H1 (cell line): Measurements from ENCODE around the gene RNF187. TPM values are rescaled to one million over a fixed set of nuclear protein-coding genes. Genes with fewer than 3 reads are reported as not detected.

ENCODE experiments used
- CTCF ChIA-PET: fragments of 300-600 bp; sonication (Branson Sonifier 250); formaldehyde crosslinking; loops from one replicate; lab custom pipeline; 2021; ENCODE audit not compliant: partially characterized antibody; lab: Charles Lee
- POLR2A ChIA-PET: fragments of 300-600 bp; sonication (Branson Sonifier 250); formaldehyde crosslinking; loops from one replicate; lab custom pipeline; 2021; ENCODE audit warnings: inconsistent platforms; ENCODE audit not compliant: partially characterized antibody; lab: Charles Lee
- DNase-seq, 2 experiments: peaks; one replicate each; pipeline versions ENCODE4 v3.0.0 to v3.0.0-alpha.2; 2010 to 2022; ENCODE audit warnings: low spot score in 2 of 2, low read depth in 1 of 2, mixed read lengths in 1 of 2
- FAIRE-seq: peaks from 2 replicates; lab custom pipeline; 2011; peaks lifted over from hg19 to GRCh38; lab: Jason Lieb, UNC
- H2AFZ ChIP-seq: 2 replicates; pipeline ENCODE4 v1.8.1; 2012; ENCODE audit warnings: low read length, inconsistent platforms
- H2AK5ac ChIP-seq: 2 replicates; pipeline ENCODE4 v1.6.1; 2013; ENCODE audit warnings: low read depth, low read length
- H2BK120ac ChIP-seq: replicated peaks from 2 replicates; pipeline ENCODE3; 2013; ENCODE audit warnings: low read depth, low read length, inconsistent platforms
- H2BK12ac ChIP-seq: 2 replicates; pipeline ENCODE4 v1.6.1; 2013; ENCODE audit warnings: low read depth, low read length
- H2BK15ac ChIP-seq: 2 replicates; pipeline ENCODE4 v1.6.1; 2013; ENCODE audit warnings: low read length
- H2BK20ac ChIP-seq: 2 replicates; pipeline ENCODE4 v1.6.1; 2013; ENCODE audit warnings: low read length
- H2BK5ac ChIP-seq: 2 replicates; pipeline ENCODE4 v1.6.1; 2013; ENCODE audit warnings: low read depth, low read length
- H3K14ac ChIP-seq: 2 replicates; pipeline ENCODE4 v1.6.1; 2013; ENCODE audit warnings: inconsistent platforms; ENCODE audit not compliant: insufficient read length
- H3K18ac ChIP-seq: 2 replicates; pipeline ENCODE4 v1.6.1; 2013; ENCODE audit warnings: low read length; ENCODE audit errors: extremely low read depth
- H3K23ac ChIP-seq: 2 replicates; pipeline ENCODE4 v1.6.1; 2013; ENCODE audit warnings: inconsistent platforms; ENCODE audit not compliant: insufficient read length
- H3K23me2 ChIP-seq: 2 replicates; pipeline ENCODE4 v1.6.1; 2013; ENCODE audit warnings: low read depth, low read length
- H3K27ac ChIP-seq: 2 replicates; pipeline ENCODE4 v1.6.1; 2011; ENCODE audit warnings: low read depth, low read length, inconsistent platforms
- H3K27me3 ChIP-seq, 4 experiments: replicated peaks in 1 of 4; 1 replicate in 1 of 4; 2 replicates in 3 of 4; pipeline versions ENCODE4 v1.6.1 to v1.8.1; 2011 to 2013; ENCODE audit warnings: low read length in 3 of 4, mild to moderate bottlenecking in 3 of 4, inconsistent platforms in 2 of 4, mixed read lengths in 2 of 4, moderate library complexity in 1 of 4; ENCODE audit not compliant: control insufficient read depth in 3 of 4, insufficient read depth in 3 of 4; ENCODE audit errors: extremely low read depth in 1 of 4
- H3K36me3 ChIP-seq, 4 experiments: 2 replicates each; pipeline versions ENCODE4 v1.6.1 to v1.8.1; 2011 to 2013; ENCODE audit warnings: mild to moderate bottlenecking in 4 of 4, low read length in 3 of 4, moderate library complexity in 2 of 4, control low read depth in 1 of 4, inconsistent platforms in 1 of 4; ENCODE audit not compliant: insufficient read depth in 4 of 4, control insufficient read depth in 2 of 4
- H3K4ac ChIP-seq: replicated peaks from 2 replicates; pipeline ENCODE3; 2013; ENCODE audit warnings: low read length, low read depth, mixed read lengths, inconsistent platforms; ENCODE audit not compliant: insufficient read length
- H3K4me1 ChIP-seq, 4 experiments: replicated peaks in 1 of 4; 1 replicate in 1 of 4; 2 replicates in 3 of 4; pipeline versions ENCODE4 v1.6.1 to v1.8.1; 2011 to 2013; ENCODE audit warnings: low read length in 3 of 4, inconsistent platforms in 2 of 4, mixed read lengths in 1 of 4; ENCODE audit not compliant: insufficient read depth in 4 of 4, control insufficient read depth in 3 of 4
- H3K4me2 ChIP-seq, 2 experiments: 2 replicates each; pipeline versions ENCODE4 v1.6.1 to v1.8.1; 2011 to 2013; ENCODE audit warnings: low read depth in 2 of 2, low read length in 2 of 2, control low read depth in 1 of 2, inconsistent platforms in 1 of 2, mild to moderate bottlenecking in 1 of 2; ENCODE audit not compliant: insufficient read depth in 1 of 2
- H3K4me3 ChIP-seq, 4 experiments: fragments of 200-600, 300-600 bp in 1 of 4; sonication (generic), shearing (Covaris generic), sonication (Bioruptor Twin) in 1 of 4; 2 replicates each; pipeline versions ENCODE4 v1.5.1 to v1.8.1; 2011 to 2016; ENCODE audit warnings: low read length in 4 of 4, low read depth in 3 of 4, control low read depth in 2 of 4, inconsistent platforms in 2 of 4, mild to moderate bottlenecking in 2 of 4, mixed read lengths in 1 of 4, moderate library complexity in 1 of 4; ENCODE audit not compliant: insufficient read depth in 2 of 4; ENCODE audit errors: extremely low read depth in 1 of 4
- H3K56ac ChIP-seq: replicated peaks from 2 replicates; pipeline ENCODE3; 2013; ENCODE audit warnings: low read depth, mild to moderate bottlenecking, mixed read lengths, low read length, inconsistent platforms; ENCODE audit not compliant: insufficient read length
- H3K79me1 ChIP-seq: 2 replicates; pipeline ENCODE4 v1.6.1; 2013; ENCODE audit warnings: low read depth, low read length, control low read depth
- H3K79me2 ChIP-seq, 2 experiments: 2 replicates each; pipeline versions ENCODE4 v1.6.1 to v1.8.1; 2012 to 2013; ENCODE audit warnings: low read length in 2 of 2, mild to moderate bottlenecking in 2 of 2, inconsistent platforms in 1 of 2; ENCODE audit not compliant: insufficient read depth in 2 of 2, control insufficient read depth in 1 of 2
- H3K9ac ChIP-seq, 4 experiments: replicated peaks in 1 of 4; 1 replicate in 1 of 4; 2 replicates in 3 of 4; pipeline versions ENCODE4 v1.6.1 to v1.8.1; 2011 to 2013; ENCODE audit warnings: low read depth in 3 of 4, low read length in 3 of 4, control low read depth in 2 of 4, mild to moderate bottlenecking in 2 of 4, moderate library complexity in 2 of 4, inconsistent platforms in 1 of 4; ENCODE audit errors: extremely low read depth in 1 of 4
- H3K9me3 ChIP-seq, 2 experiments: 2 replicates each; pipeline versions ENCODE4 v1.6.1 to v1.8.1; 2012 to 2013; ENCODE audit warnings: mild to moderate bottlenecking in 2 of 2, moderate library complexity in 2 of 2, control low read depth in 1 of 2, inconsistent platforms in 1 of 2, low read depth in 1 of 2, low read length in 1 of 2, mixed read lengths in 1 of 2; ENCODE audit not compliant: insufficient read depth in 2 of 2
- H4K20me1 ChIP-seq, 2 experiments: replicated peaks in 1 of 2; 2 replicates each; pipeline versions ENCODE3 to v1.8.1; 2011 to 2013; ENCODE audit warnings: inconsistent platforms in 2 of 2, low read length in 2 of 2, mild to moderate bottlenecking in 1 of 2; ENCODE audit not compliant: insufficient read depth in 2 of 2, control insufficient read depth in 1 of 2
- H4K5ac ChIP-seq: 2 replicates; pipeline ENCODE4 v1.6.1; 2013; ENCODE audit warnings: low read length, low read depth, mixed read lengths, inconsistent platforms; ENCODE audit not compliant: insufficient read length
- H4K8ac ChIP-seq: 2 replicates; pipeline ENCODE4 v1.8.0; 2013; ENCODE audit warnings: mild to moderate bottlenecking, moderate library complexity, low read length, inconsistent platforms; ENCODE audit not compliant: insufficient read depth; ENCODE audit errors: extremely low read depth
- H4K91ac ChIP-seq: replicated peaks from 2 replicates; pipeline ENCODE3; 2013; ENCODE audit warnings: low read length, mixed read lengths, inconsistent platforms; ENCODE audit not compliant: insufficient read length
- CHD1 ChIP-seq: IDR thresholded peaks from 2 replicates; pipeline ENCODE4 v1.6.1; 2012; ENCODE audit warnings: low read depth, low read length, improper control_type of control experiment
- FOSL1 ChIP-seq: IDR thresholded peaks from 2 replicates; pipeline ENCODE4 v1.6.1; 2011; ENCODE audit warnings: mild to moderate bottlenecking, low read depth, low read length, moderate library complexity; ENCODE audit not compliant: insufficient read depth
- POLR2A ChIP-seq, 2 experiments: IDR thresholded peaks; 1 replicate in 1 of 2; 2 replicates in 1 of 2; pipeline ENCODE4 v1.6.1; 2011; ENCODE audit warnings: low read depth in 2 of 2, low read length in 2 of 2, mild to moderate bottlenecking in 2 of 2; ENCODE audit errors: control extremely low read depth in 1 of 2
- RBBP5 ChIP-seq: IDR thresholded peaks from 2 replicates; pipeline ENCODE4 v1.7.1; 2012; ENCODE audit warnings: low read depth, mild to moderate bottlenecking, inconsistent platforms, low read length, moderate library complexity, borderline replicate concordance
- SIRT6 ChIP-seq: IDR thresholded peaks from one replicate; pipeline ENCODE4 v1.7.1; 2012; ENCODE audit warnings: low read length, inconsistent platforms
- SP4 ChIP-seq: IDR thresholded peaks from 2 replicates; pipeline ENCODE4 v1.6.1; 2012; ENCODE audit warnings: low read length, inconsistent platforms
- SRF ChIP-seq: IDR thresholded peaks from 2 replicates; pipeline ENCODE4 v1.6.1; 2011; ENCODE audit warnings: mild to moderate bottlenecking, low read depth, low read length, moderate library complexity
- TAF7 ChIP-seq: optimal IDR thresholded peaks from 2 replicates; pipeline ENCODE3; 2011; ENCODE audit warnings: low read depth, mild to moderate bottlenecking, inconsistent platforms, low read length, moderate library complexity, borderline replicate concordance
- TBP ChIP-seq: IDR thresholded peaks from 2 replicates; pipeline ENCODE4 v1.6.1; 2011; ENCODE audit warnings: low read depth, low read length, improper control_type of control experiment
- ZNF274 ChIP-seq: IDR thresholded peaks from 2 replicates; pipeline ENCODE4 v1.7.0; 2012; ENCODE audit warnings: low read length, borderline replicate concordance; ENCODE audit errors: extremely low read depth
- WGBS, 2 experiments: shearing (Covaris generic) in 1 of 2; methylation state at CpG; one replicate each; pipeline versions ENCODE4 v1.1.6 to v1.1.7; 2013 to 2015; ENCODE audit warnings: low lambda C conversion rate in 2 of 2, mixed read lengths in 2 of 2, inconsistent platforms in 1 of 2, low coverage in 1 of 2, missing lambda C conversion rate in 1 of 2; ENCODE audit not compliant: insufficient replicate concordance in 2 of 2, insufficient coverage in 1 of 2, insufficient read length in 1 of 2; ENCODE audit errors: extremely low coverage in 1 of 2, missing lambda C conversion rate in 1 of 2; 5-methylcytosine and 5-hydroxymethylcytosine counted together
- polyA plus RNA-seq, 7 experiments: library from polyadenylated mRNA; depleted of rRNA in 3 of 7; stranded (reverse) in 5 of 7; unstranded in 2 of 7; fragments of >200 nt in 5 of 7; fragments of 200-250 nt in 2 of 7; gene quantifications; 1 replicate in 5 of 7; 2 replicates in 1 of 7; 4 replicates in 1 of 7; pipeline versions ENCODE4 v1.2.1 to v1.2.3, GENCODE V29; 2011 to 2013; ENCODE audit warnings: missing spikeins in 2 of 7, mixed read lengths in 2 of 7
- total RNA-seq: library from RNA; stranded (reverse); fragmentation: NEBNext Ultra II Directional; extraction: Animal tissue kit (Norgen Biotek cat#: 25700); gene quantifications from 2 replicates; pipeline ENCODE4 v1.2.1, GENCODE V29; 2021

RNF187 gene
- total and polyA plus RNA-seq, 2 of the 8 experiments (the other 6 are each of a cell fraction or from before 2014, with no cell fraction given), result 47.0 to 113 TPM

GRCh38 chr1:228440761-228441500 is 46.3 kb upstream of the RNF187 start:
- Histone ChIP-seq H3K79me1 (no peaks in the 10 kb centered on the region), H3K79me2 (no peaks in the 10 kb centered on the region), H3K36me3 (no peaks in the 10 kb centered on the region), H3K9ac (no peak overlapping the region), H3K9me3 (no peaks in the 10 kb centered on the region), H3K23ac (no peak overlapping the region), H3K56ac (no peak overlapping the region), H3K27ac (no peak overlapping the region), H4K8ac (no peak overlapping the region), H2AFZ (no peak overlapping the region), H3K23me2 (peaks cover 3% of the 10 kb centered on the region; the same call in 1 of the 2 replicates), H2BK120ac (no peak overlapping the region), H2BK5ac (no peak overlapping the region), H3K14ac (no peak overlapping the region), H4K91ac (no peak overlapping the region), H2BK12ac (no peak overlapping the region), H3K4me2 (no peak overlapping the region), H4K20me1 (no peaks in the 10 kb centered on the region), H2AK5ac (no peak overlapping the region), H4K5ac (no peak overlapping the region), H3K4ac (no peak overlapping the region), H2BK15ac (no peak overlapping the region), H3K18ac (no peak overlapping the region), H2BK20ac (no peak overlapping the region), H3K27me3 (peaks cover 22 to 86% (median 57%) of the 10 kb centered on the region in 4 experiments), H3K4me1 (peaks cover 0 to 4% (median 0%) of the 10 kb centered on the region in 4 experiments; a peak in 2 of 7 replicates), H3K4me3 (no peak overlapping the region)
- 83% methylated on average over 9 of the region's 9 CpGs; no CpG with 5 or more reads in 1 of the 2 experiments for WGBS, 2 experiments
- DNase-seq, result no peak
- FAIRE-seq, result no peak
- no peak for TF ChIP-seq SP4
- TF ChIP-seq FOSL1, result no peak
- TF ChIP-seq TAF7, result no peak
- TF ChIP-seq POLR2A (IDR thresholded peaks at IDR 0.05; ENCODE audit: control extremely low read depth in 1 of 2, low read depth in 2 of 2, low read length in 2 of 2), result no peak
- TF ChIP-seq RBBP5, result no peak
- no peak for TF ChIP-seq ZNF274
- TF ChIP-seq SRF, result no peak
- TF ChIP-seq CHD1, result no peak
- TF ChIP-seq SIRT6, result no peak
- TF ChIP-seq TBP, result no peak
- ChIA-PET CTCF (interaction anchor here (0.5 to 1.5 kb wide), 5 partner anchors 11 to 1121 kb away, joined by 3 to 4 read pairs (median 3); no protein-coding TSS in a partner anchor), POLR2A (interaction anchor here (1.2 to 2.3 kb wide), 4 partner anchors 11 to 23 kb away, joined by 3 to 17 read pairs (median 4); a partner anchor contains a TSS)
